ENCODE results near the gene EXO5.
"Not testable (repeated sequence)": the region's sequence is repeated elsewhere in the genome, so short reads cannot be mapped to it uniquely, and the experiment has no call there.

The EXO5 gene

GRCh38 chr1:40553017-40553416 lies 44.5 kb downstream of the EXO5 start:
- DNase-seq (ENCODE audit: low read depth in 2 of 2) = no peak

GRCh38 chr1:40554807-40555206 lies 46.2 kb downstream of the EXO5 start:
- not testable (repeated sequence) for DNase-seq (ENCODE audit: low read depth in 2 of 2)

GRCh38 chr1:40556121-40556520 lies 47.6 kb downstream of the EXO5 start:
- no peak for DNase-seq (ENCODE audit: low read depth in 2 of 2)

GRCh38 chr1:40558241-40558640 lies 49.7 kb downstream of the EXO5 start:
- not testable (repeated sequence) for DNase-seq (ENCODE audit: low read depth in 2 of 2)

GRCh38 chr1:40562185-40562584 lies 53.6 kb downstream of the EXO5 start:
- no peak for DNase-seq (ENCODE audit: low read depth in 2 of 2)

- DNase-seq (ENCODE audit: low read depth in 2 of 2) = no peak
Observed at GRCh38 chr1:40563266-40563665, 54.7 kb downstream of the EXO5 start.

- DNase-seq (ENCODE audit: low read depth in 2 of 2) = no peak
Observed at GRCh38 chr1:40564506-40564905, 55.9 kb downstream of the EXO5 start.

DNA sequence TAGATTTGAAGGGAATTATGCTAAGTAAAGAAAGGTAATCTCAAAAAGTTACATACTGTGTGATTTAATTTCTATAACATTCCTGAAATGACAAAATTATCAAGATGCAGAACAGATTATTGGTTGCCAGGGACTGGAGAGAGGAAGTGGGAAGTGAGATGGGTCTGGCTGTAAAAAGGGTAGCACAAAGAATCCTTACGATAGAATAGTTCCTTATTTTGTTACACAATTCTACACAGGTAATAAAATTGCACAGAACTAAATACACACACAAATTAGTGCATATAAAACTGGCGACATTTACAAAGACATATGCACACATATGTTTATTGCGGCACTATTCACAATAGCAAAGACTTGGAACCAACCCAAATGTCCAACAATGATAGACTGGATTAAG lies 56.3 kb downstream of the EXO5 start:
- DNase-seq (ENCODE audit: low read depth in 2 of 2) = no peak

All from activated CD4-positive, alpha-beta T cell treated with anti-CD3 and anti-CD28 coated beads for 24 hours (primary cell).